Mucosa of descending colon (tissue), 3 donors: Measurements from ENCODE around the gene EME2. TPM values are rescaled to one million over a fixed set of nuclear protein-coding genes. Genes with fewer than 3 reads are reported as not detected.

Experiments used
- ATAC-seq: fragments of 200-7000 bp; cut with Tn5 transposase; one replicate; pipeline ENCODE4 v1.9.1; 2020; ENCODE audit warnings: mild to moderate bottlenecking, moderate library complexity
- DNase-seq, 3 donors: peaks; one replicate each; pipeline ENCODE4 v3.0.0-alpha.2; 2020
- H3K36me3 ChIP-seq: fragments of 200-600 bp; one replicate; pipeline ENCODE4 v1.8.0; 2021; ENCODE audit warnings: low read depth, mild to moderate bottlenecking
- H3K4me1 ChIP-seq: fragments of 200-600 bp; one replicate; pipeline ENCODE4 v1.8.0; 2021; ENCODE audit warnings: low read depth, mild to moderate bottlenecking
- H3K4me3 ChIP-seq: fragments of 200-600 bp; one replicate; pipeline ENCODE4 v1.8.0; 2021; ENCODE audit warnings: mild to moderate bottlenecking
- H3K9me3 ChIP-seq: fragments of 200-600 bp; one replicate; pipeline ENCODE4 v1.8.0; 2021; ENCODE audit warnings: mild to moderate bottlenecking
- intact Hi-C, 2 donors: fragments of 100-400 bp; cut with DNase I in 1 of 2; cut with micrococcal nuclease in 1 of 2; formaldehyde crosslinking; loops; one replicate each; pipeline versions ENCODE4 v1.11.0 to v1.11.1; 2022; cut with DNase I, micrococcal nuclease
- total RNA-seq, 3 donors: library from RNA; stranded (reverse); fragmentation: NEBNext Ultra II Directional in 2 of 3; extraction: Animal tissue kit (Norgen Biotek cat#: 25700) in 2 of 3; gene quantifications; one replicate each; pipeline versions ENCODE4 v1.2.1 to v1.2.4, GENCODE V29; 2021 to 2023
- TF ChIP-seq, protein P1 (sequence below): fragments of 200-600 bp; IDR thresholded peaks from one replicate; pipeline ENCODE4 v1.8.0; 2022; ENCODE audit warnings: antibody characterized with exemption, mild to moderate bottlenecking
- donor health status: DM: no; HTN: no; CAD: no; lungs with moderate emphysema.
- donor health status: DM: no; HTN: no; CAD: no.
- donor health status: DM: no; HTN: yes; CAD: no.

Gene EME2
- total RNA-seq, 3 donors from 2014 or later, result 18.4 to 43.1 (median 24.7) TPM

DNA sequence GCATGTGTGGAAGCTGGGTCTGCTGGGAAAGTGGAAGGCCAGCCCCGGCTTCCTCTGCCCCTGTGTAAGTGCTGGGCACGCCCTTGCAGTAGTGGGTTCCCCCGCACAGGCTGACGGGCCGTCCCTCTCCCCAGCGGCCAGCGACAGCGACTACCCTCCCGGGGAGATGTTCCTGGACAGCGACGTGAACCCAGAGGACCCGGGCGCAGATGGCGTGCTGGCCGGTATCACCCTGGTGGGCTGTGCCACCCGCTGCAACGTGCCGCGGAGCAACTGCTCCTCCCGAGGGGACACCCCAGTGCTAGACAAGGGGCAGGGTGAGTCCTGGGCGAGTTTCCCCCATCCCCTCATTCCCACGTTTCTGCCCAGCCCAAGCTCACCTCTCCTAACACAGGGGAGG, 6.8 kb upstream of the EME2 start:
- ATAC-seq (no peak), DNase-seq (no peak)
- no peaks in the 10 kb centered on the region for H3K36me3 ChIP-seq
- H3K4me1 ChIP-seq, result peaks cover 12% of the 10 kb centered on the region
- no peaks in the 10 kb centered on the region for H3K9me3 ChIP-seq
- TF ChIP-seq, protein P1, sequence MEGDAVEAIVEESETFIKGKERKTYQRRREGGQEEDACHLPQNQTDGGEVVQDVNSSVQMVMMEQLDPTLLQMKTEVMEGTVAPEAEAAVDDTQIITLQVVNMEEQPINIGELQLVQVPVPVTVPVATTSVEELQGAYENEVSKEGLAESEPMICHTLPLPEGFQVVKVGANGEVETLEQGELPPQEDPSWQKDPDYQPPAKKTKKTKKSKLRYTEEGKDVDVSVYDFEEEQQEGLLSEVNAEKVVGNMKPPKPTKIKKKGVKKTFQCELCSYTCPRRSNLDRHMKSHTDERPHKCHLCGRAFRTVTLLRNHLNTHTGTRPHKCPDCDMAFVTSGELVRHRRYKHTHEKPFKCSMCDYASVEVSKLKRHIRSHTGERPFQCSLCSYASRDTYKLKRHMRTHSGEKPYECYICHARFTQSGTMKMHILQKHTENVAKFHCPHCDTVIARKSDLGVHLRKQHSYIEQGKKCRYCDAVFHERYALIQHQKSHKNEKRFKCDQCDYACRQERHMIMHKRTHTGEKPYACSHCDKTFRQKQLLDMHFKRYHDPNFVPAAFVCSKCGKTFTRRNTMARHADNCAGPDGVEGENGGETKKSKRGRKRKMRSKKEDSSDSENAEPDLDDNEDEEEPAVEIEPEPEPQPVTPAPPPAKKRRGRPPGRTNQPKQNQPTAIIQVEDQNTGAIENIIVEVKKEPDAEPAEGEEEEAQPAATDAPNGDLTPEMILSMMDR, result no peak
- no peak overlapping the region for H3K4me3 ChIP-seq
- intact Hi-C loops, result no loop called here

DNA sequence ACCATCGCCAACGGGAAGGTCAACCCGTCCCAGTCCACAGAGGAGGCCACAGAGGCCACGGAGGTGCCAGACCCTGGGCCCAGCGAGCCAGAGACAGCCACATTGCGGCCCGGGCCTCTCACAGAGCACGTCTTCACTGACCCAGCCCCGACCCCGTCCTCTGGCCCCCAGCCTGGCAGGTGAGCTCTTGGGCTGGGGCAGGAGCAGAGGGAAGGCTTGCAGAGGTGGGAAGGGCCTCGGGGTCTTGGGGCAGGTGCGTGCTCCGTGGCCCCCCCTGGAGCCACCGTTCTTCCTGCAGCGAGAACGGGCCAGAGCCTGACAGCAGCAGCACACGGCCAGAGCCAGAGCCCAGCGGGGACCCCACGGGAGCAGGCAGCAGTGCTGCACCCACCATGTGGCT, 6.4 kb upstream of the EME2 start:
- Histone ChIP-seq H3K4me1 (peaks cover 12% of the 10 kb centered on the region), H3K4me3 (no peak overlapping the region), H3K36me3 (no peaks in the 10 kb centered on the region), H3K9me3 (no peaks in the 10 kb centered on the region)
- DNase-seq (no peak), ATAC-seq (no peak)
- intact Hi-C loops, result no loop called here
- TF ChIP-seq, protein P1, result no peak

DNA sequence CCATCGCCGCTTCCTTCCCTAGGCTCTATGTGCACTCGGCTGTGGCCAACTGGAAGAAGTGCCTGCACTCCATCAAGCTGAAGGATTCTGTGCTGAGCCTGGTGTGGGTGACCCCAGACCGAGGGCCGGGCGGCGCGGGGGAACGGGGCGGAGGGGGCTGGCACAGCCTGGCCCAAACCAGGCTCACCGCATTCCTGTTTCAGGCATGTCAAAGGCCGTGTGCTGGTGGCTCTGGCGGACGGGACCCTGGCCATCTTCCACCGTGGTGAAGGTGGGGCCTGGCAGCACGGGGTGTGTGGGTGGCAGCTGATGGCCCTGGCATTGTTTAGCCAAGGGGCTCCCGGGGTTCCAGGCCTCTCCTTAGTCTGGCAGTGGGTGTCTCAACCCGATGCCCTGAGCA, 5.9 kb upstream of the EME2 start:
- no peaks in the 10 kb centered on the region for H3K9me3 ChIP-seq
- no peak for DNase-seq
- H3K4me3 ChIP-seq, result no peak overlapping the region
- no peaks in the 10 kb centered on the region for H3K36me3 ChIP-seq
- peaks cover 12% of the 10 kb centered on the region for H3K4me1 ChIP-seq
- ATAC-seq, result no peak
- intact Hi-C loops, result no loop called here
- TF ChIP-seq, protein P1, result no peak

DNA sequence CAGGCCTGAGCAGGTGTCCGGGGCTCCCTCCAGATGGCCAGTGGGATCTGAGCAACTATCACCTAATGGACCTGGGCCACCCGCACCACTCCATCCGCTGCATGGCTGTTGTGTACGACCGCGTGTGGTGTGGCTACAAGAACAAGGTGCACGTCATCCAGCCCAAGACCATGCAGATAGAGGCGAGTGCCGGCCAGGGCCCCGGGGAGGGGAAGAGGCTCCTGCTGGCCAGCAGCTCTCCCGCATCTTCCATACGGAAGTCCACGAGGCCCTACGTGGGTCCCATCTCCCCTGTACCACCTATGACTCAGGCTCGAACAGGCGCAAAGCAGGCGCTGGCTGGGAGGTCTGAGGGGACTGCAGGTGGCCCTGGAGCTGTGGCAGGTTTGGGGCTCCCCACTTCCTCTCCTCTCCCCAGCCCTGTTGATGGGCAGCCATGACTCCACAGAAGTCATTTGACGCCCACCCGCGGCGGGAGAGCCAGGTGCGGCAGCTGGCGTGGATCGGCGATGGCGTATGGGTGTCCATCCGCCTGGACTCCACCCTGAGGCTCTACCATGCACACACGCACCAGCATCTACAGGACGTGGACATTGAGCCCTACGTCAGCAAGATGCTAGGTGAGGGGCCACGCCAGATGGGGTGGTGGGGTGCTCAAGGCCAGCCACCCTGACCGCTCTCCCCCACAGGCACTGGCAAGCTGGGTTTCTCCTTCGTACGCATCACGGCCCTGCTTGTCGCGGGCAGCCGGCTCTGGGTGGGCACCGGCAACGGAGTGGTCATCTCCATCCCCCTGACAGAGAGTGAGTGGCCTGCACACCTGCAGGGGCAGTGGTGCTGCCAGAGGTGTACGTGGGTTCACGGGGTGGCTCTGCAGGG, 5.3 kb upstream of the EME2 start:
- TF ChIP-seq, protein P1, result no peak
- ATAC-seq (no peak), DNase-seq (no peak)
- Histone ChIP-seq H3K9me3 (no peaks in the 10 kb centered on the region), H3K4me1 (peaks cover 16% of the 10 kb centered on the region), H3K36me3 (no peaks in the 10 kb centered on the region), H3K4me3 (no peak overlapping the region)
- intact Hi-C loops, result no loop called here

DNA sequence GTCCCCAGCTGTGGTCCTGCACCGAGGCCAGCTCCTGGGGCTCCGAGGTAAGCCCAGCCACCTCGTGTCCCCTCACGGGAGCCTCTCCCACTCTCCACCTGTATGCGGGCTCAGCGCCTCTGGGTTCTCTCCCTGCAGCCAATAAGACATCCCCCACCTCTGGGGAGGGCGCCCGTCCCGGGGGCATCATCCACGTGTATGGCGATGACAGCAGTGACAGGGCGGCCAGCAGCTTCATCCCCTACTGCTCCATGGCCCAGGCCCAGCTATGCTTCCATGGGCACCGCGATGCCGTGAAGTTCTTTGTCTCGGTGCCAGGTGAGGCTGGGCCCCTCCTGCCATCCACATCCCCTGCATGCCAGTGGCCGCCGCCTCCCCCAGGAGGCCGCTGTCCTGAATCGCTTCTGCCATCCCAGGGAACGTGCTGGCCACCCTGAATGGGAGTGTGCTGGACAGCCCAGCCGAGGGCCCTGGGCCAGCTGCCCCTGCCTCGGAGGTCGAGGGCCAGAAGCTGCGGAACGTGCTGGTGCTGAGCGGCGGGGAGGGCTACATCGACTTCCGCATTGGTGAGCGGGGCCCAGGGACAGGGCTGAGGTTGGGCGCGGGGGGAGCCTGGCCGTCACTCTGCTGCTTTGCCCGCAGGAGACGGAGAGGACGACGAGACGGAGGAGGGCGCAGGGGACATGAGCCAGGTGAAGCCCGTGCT, 4.4 kb upstream of the EME2 start:
- H3K4me1 ChIP-seq, result peaks cover 16% of the 10 kb centered on the region
- DNase-seq, result no peak
- H3K9me3 ChIP-seq, result no peaks in the 10 kb centered on the region
- intact Hi-C loops, result no loop called here
- H3K4me3 ChIP-seq, result no peak overlapping the region
- H3K36me3 ChIP-seq, result no peaks in the 10 kb centered on the region
- ATAC-seq, result no peak
- TF ChIP-seq, protein P1, result no peak
